WTC11 (cell line): ENCODE results near the gene EAF2.

Experiments
- ELF4 ChIP-seq: sonication (generic); formaldehyde crosslinking; IDR thresholded peaks from 2 replicates; pipeline ENCODE4 v1.8.1; 2022; ENCODE audit warnings: low read depth, mild to moderate bottlenecking, moderate library complexity, missing genetic modification reagents
- GABPB1 ChIP-seq: sonication (generic); formaldehyde crosslinking; IDR thresholded peaks from 2 replicates; pipeline ENCODE4 v1.8.1; 2023; ENCODE audit warnings: mild to moderate bottlenecking, missing genetic modification reagents
- GRHL2 ChIP-seq: fragments of 250-450 bp; sonication (Bioruptor Pico); IDR thresholded peaks from 2 replicates; pipeline ENCODE4 v1.8.0; 2022; ENCODE audit warnings: mild to moderate bottlenecking, moderate library complexity; ENCODE audit not compliant: insufficient replicate concordance, severe bottlenecking
- ZNF219 ChIP-seq: sonication (generic); formaldehyde crosslinking; IDR thresholded peaks from 2 replicates; pipeline ENCODE4 v1.8.0; 2023; ENCODE audit warnings: missing genetic modification reagents, mild to moderate bottlenecking, borderline replicate concordance
- ZNF317 ChIP-seq: sonication (generic); formaldehyde crosslinking; IDR thresholded peaks from 2 replicates; pipeline ENCODE4 v1.8.1; 2023; ENCODE audit warnings: low read depth, mild to moderate bottlenecking, moderate library complexity, missing genetic modification reagents, borderline replicate concordance
- TF ChIP-seq, protein P1 (sequence below): fragments of 250-450 bp; sonication (Bioruptor Pico); IDR thresholded peaks from 2 replicates; pipeline ENCODE4 v1.9.0; 2021; ENCODE audit warnings: mild to moderate bottlenecking
- TF ChIP-seq, protein P2 (sequence below): fragments of 200-600 bp; IDR thresholded peaks from 2 replicates; pipeline ENCODE4 v1.8.0; 2022; ENCODE audit warnings: antibody characterized with exemption

DNA sequence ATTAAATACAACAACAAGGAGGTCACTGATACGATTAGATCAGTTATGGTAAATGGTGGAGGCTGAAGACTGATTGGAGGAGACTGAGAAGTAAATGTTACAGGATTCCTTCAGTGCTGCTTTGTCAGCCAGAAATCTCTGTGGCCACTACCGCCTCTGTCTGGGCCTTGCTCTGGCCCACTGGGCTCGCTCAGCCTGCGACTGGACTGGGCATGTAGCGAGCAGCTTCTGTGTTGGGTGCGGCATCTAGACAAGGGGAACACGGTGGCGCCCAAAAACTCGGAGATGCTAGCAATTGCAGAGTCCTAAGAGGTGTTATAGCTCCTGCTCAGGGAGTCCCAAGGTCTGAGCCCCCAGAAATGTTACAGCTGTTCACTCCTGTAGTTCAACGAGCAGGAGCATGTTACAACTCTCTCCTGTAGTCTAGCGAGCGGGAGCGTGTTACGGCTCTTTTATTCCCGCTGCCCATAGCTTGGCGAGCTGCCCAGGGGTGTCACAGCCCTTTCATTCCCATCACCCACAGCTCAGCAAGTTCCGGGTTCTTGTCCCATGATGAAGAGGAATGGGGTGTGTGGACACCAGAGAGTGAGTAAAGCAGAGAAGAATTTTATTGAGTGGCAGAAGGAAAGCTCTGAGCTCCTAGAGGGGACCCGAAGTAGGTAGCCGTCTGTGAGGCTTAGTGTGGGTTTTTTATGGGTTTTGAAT lies 83.9 kb downstream of the EAF2 start:
- TF ChIP-seq ELF4 (CRISPR knock-in tag), result no peak
- no peak for TF ChIP-seq ZNF219 (CRISPR knock-in tag)
- TF ChIP-seq, protein P1, sequence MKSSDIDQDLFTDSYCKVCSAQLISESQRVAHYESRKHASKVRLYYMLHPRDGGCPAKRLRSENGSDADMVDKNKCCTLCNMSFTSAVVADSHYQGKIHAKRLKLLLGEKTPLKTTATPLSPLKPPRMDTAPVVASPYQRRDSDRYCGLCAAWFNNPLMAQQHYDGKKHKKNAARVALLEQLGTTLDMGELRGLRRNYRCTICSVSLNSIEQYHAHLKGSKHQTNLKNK (CRISPR knock-in tag), result no peak
- TF ChIP-seq, protein P2, sequence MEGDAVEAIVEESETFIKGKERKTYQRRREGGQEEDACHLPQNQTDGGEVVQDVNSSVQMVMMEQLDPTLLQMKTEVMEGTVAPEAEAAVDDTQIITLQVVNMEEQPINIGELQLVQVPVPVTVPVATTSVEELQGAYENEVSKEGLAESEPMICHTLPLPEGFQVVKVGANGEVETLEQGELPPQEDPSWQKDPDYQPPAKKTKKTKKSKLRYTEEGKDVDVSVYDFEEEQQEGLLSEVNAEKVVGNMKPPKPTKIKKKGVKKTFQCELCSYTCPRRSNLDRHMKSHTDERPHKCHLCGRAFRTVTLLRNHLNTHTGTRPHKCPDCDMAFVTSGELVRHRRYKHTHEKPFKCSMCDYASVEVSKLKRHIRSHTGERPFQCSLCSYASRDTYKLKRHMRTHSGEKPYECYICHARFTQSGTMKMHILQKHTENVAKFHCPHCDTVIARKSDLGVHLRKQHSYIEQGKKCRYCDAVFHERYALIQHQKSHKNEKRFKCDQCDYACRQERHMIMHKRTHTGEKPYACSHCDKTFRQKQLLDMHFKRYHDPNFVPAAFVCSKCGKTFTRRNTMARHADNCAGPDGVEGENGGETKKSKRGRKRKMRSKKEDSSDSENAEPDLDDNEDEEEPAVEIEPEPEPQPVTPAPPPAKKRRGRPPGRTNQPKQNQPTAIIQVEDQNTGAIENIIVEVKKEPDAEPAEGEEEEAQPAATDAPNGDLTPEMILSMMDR, result no peak
- no peak for TF ChIP-seq ZNF317
- TF ChIP-seq GABPB1 (CRISPR knock-in tag), result no peak
- TF ChIP-seq GRHL2, result no peak
